Breast epithelium (tissue), 4 donors: ENCODE results near the gene CPT2. TPM values are rescaled to one million over a fixed set of nuclear protein-coding genes. Genes with fewer than 3 reads are reported as not detected.

ENCODE experiments used
- DNase-seq, 2 donors: peaks; one replicate each; pipeline ENCODE4 v3.0.0-alpha.2; 2019; ENCODE audit warnings: low spot score in 2 of 2
- H3K27ac ChIP-seq, 2 donors: fragments of 200-600 bp; sonication (generic) in 1 of 2; one replicate each; pipeline ENCODE4 v1.5.1; 2016 to 2019; ENCODE audit warnings: mild to moderate bottlenecking in 1 of 2
- H3K27me3 ChIP-seq, 2 donors: fragments of 200-600 bp; sonication (generic) in 1 of 2; one replicate each; pipeline versions ENCODE4 v1.5.1 to v1.6.0; 2017 to 2019; ENCODE audit warnings: control low read depth in 1 of 2, mild to moderate bottlenecking in 1 of 2
- H3K36me3 ChIP-seq: fragments of 200-600 bp; one replicate; pipeline ENCODE4 v1.5.1; 2019
- H3K4me1 ChIP-seq, 2 donors: fragments of 200-600 bp; sonication (generic); one replicate each; pipeline ENCODE4 v1.5.1; 2016 to 2019; ENCODE audit warnings: control low read depth in 1 of 2
- H3K4me3 ChIP-seq, 3 donors: fragments of 200-600 bp; sonication (generic); 1 replicate in 2 of 3; 2 replicates in 1 of 3; pipeline ENCODE4 v1.5.1; 2016 to 2019; ENCODE audit warnings: mild to moderate bottlenecking in 3 of 3, moderate library complexity in 2 of 3
- H3K9me3 ChIP-seq, 2 donors: fragments of 200-600 bp; sonication (generic) in 1 of 2; one replicate each; pipeline ENCODE4 v1.5.1; 2016 to 2019; ENCODE audit warnings: control low read depth in 1 of 2
- CTCF ChIP-seq, 3 donors: fragments of 450-650 bp; IDR thresholded peaks; one replicate each; pipeline ENCODE4 v1.5.1; 2016 to 2017; ENCODE audit warnings: antibody characterized with exemption in 3 of 3, mild to moderate bottlenecking in 3 of 3, moderate library complexity in 3 of 3
- POLR2A ChIP-seq: fragments of 450-650 bp; IDR thresholded peaks from one replicate; pipeline ENCODE4 v1.6.1; 2016; ENCODE audit warnings: antibody characterized with exemption, mild to moderate bottlenecking, moderate library complexity
- POLR2AphosphoS5 ChIP-seq, 3 donors: sonication (generic); formaldehyde crosslinking; IDR thresholded peaks; one replicate each; pipeline ENCODE4 v1.6.1; 2017; ENCODE audit warnings: antibody characterized with exemption in 3 of 3
- intact Hi-C: fragments of 100-400 bp; cut with DNase I; formaldehyde crosslinking; loops from one replicate; pipeline ENCODE4 v1.15.1; 2023; ENCODE audit warnings: low total_unique reads
- total RNA-seq, 3 donors: library from RNA; depleted of rRNA; stranded (reverse); fragments of >200 nt; gene quantifications; one replicate each; pipeline ENCODE4 v1.1.0, GENCODE V29; 2016

CPT2 gene
- total RNA-seq, 3 donors from 2014 or later: 20.5 to 26.2 (median 22.9) TPM

DNA sequence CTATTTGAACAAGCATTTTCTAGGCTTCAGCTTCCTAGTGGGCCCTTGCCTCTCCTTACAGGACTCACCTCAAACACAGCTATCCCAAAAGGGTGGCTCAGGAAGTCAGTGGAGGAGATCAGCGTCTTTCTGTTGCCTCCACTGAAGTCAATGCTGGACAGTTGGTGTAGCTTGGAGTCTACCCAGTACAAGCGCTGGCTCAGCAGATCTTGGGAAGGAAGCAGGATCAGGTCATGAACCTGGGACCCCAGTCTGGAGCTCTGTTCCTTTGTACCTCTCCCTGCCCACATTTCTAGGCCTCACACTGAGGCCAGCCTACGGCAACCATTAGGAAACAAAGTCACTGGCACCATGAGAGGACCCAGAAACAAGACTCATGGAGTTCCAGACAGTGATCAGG, 65.4 kb downstream of the CPT2 start:
- DNase-seq: no peak
- H3K27me3 ChIP-seq: no peaks in the 10 kb centered on the region
- TF ChIP-seq CTCF (IDR thresholded peaks at IDR 0.05): no peak
- no peak for TF ChIP-seq POLR2AphosphoS5 (IDR thresholded peaks at IDR 0.05)
- TF ChIP-seq POLR2A: no peak
- H3K4me3 ChIP-seq: no peak overlapping the region
- H3K4me1 ChIP-seq: no peaks in the 10 kb centered on the region
- H3K36me3 ChIP-seq: no peaks in the 10 kb centered on the region
- no peaks in the 10 kb centered on the region for H3K9me3 ChIP-seq
- no peak overlapping the region for H3K27ac ChIP-seq
- intact Hi-C loops: no loop called here

Other genes starting within 250 kb of the CPT2 start
- 100 to 1,000 TPM in 1 of 3 donors, 10 to 100 TPM in 2; 55.1 to 246 (median 83.1) TPM for gene PODN, start 134.6 kb upstream of the CPT2 start, total RNA-seq
- under 1 TPM in 1 of 3 donors, not detected in 2; 0.16 TPM for gene SLC1A7, start 54.2 kb upstream of the CPT2 start, total RNA-seq
- 10 to 100 TPM; 60.6 to 69.8 (median 61.3) TPM for gene CZIB, start 23.8 kb downstream of the CPT2 start, total RNA-seq
- gene MAGOH, start 41.7 kb downstream of the CPT2 start, total RNA-seq: 10 to 100 TPM; 35.0 to 45.2 (median 37.5) TPM
- 10 to 100 TPM in 1 of 3 donors, 1 to 10 TPM in 2; 1.6 to 14.7 (median 6.3) TPM for gene LRP8, start 131.2 kb downstream of the CPT2 start, total RNA-seq